Sigmoid colon (tissue), 4 donors: Measurements from ENCODE around the gene ARHGAP5.

Experiments used
- CTCF ChIP-seq, 4 experiments: fragments of 450-650 bp in 3 of 4; fragments of 200-600 bp in 1 of 4; IDR thresholded peaks; one replicate each; pipeline ENCODE4 v1.5.1; 2016 to 2019; ENCODE audit warnings: antibody characterized with exemption in 4 of 4, mild to moderate bottlenecking in 3 of 4, moderate library complexity in 2 of 4
- EP300 ChIP-seq, 4 donors: sonication (generic); formaldehyde crosslinking; IDR thresholded peaks; one replicate each; pipeline ENCODE4 v1.6.1; 2017; ENCODE audit warnings: antibody characterized with exemption in 4 of 4
- POLR2A ChIP-seq, 2 donors: fragments of 450-650 bp; IDR thresholded peaks; one replicate each; pipeline ENCODE4 v1.6.1; 2016; ENCODE audit warnings: antibody characterized with exemption in 2 of 2, mild to moderate bottlenecking in 2 of 2, moderate library complexity in 2 of 2
- POLR2AphosphoS5 ChIP-seq, 4 donors: sonication (generic); formaldehyde crosslinking; IDR thresholded peaks; one replicate each; pipeline ENCODE4 v1.6.1; 2017; ENCODE audit warnings: antibody characterized with exemption in 4 of 4

- TF ChIP-seq CTCF (IDR thresholded peaks at IDR 0.05) = no peak
- TF ChIP-seq POLR2A (IDR thresholded peaks at IDR 0.05) = no peak
- no peak for TF ChIP-seq POLR2AphosphoS5 (IDR thresholded peaks at IDR 0.05)
- TF ChIP-seq EP300 (IDR thresholded peaks at IDR 0.05) = no peak
Observed at GRCh38 chr14:32109676-32110547, 32.8 kb downstream of the ARHGAP5 start.
